Brain microvascular endothelial cell (primary cell): Measurements from ENCODE around the gene TJP1.
"Not testable (repeated sequence)": the region's sequence is repeated elsewhere in the genome, so short reads cannot be mapped to it uniquely, and the experiment has no call there.

Experiments
- DNase-seq: peaks from one replicate; pipeline ENCODE4 v3.0.0-alpha.2; 2020
- H3K27ac ChIP-seq: fragments of 250-450 bp; sonication (Bioruptor Pico); 2 replicates; pipeline ENCODE4 v1.5.1; 2020; ENCODE audit warnings: mild to moderate bottlenecking, moderate library complexity
- H3K27me3 ChIP-seq: fragments of 250-450 bp; sonication (Bioruptor Pico); replicated peaks from 2 replicates; pipeline ENCODE4 v1.5.1; 2020; ENCODE audit warnings: mild to moderate bottlenecking
- H3K36me3 ChIP-seq: fragments of 250-450 bp; sonication (Bioruptor Pico); replicated peaks from 2 replicates; pipeline ENCODE4 v1.5.1; 2020; ENCODE audit warnings: mild to moderate bottlenecking
- H3K4me3 ChIP-seq: 2 replicates; pipeline ENCODE4 v1.5.1; 2011; ENCODE audit warnings: low read depth, mild to moderate bottlenecking, control low read depth, low read length, moderate library complexity
- CTCF ChIP-seq: IDR thresholded peaks from 2 replicates; pipeline ENCODE4 v1.5.1; 2011; ENCODE audit warnings: low read depth, mild to moderate bottlenecking, moderate library complexity, low read length, control low read depth, inconsistent platforms; ENCODE audit errors: missing control alignments
- in situ Hi-C: cut with HindIII; loops from 2 replicates; pipeline ENCODE4 v1.10.0; 2017; ENCODE audit warnings: low sequenced_read_pairs, low pct_ligation_motif_present

The TJP1 gene

GRCh38 chr15:29822684-29823459, 604 bp upstream of the TJP1 start:
- Histone ChIP-seq H3K27ac (peak overlapping the region; percentile 94), H3K36me3 (no peaks in the 10 kb centered on the region), H3K4me3 (peak overlapping the region; percentile 67), H3K27me3 (no peaks in the 10 kb centered on the region)
- TF ChIP-seq CTCF, result no peak
- in situ Hi-C loops, result no loop called here
- DNase-seq, result peak; percentile 87

DNA sequence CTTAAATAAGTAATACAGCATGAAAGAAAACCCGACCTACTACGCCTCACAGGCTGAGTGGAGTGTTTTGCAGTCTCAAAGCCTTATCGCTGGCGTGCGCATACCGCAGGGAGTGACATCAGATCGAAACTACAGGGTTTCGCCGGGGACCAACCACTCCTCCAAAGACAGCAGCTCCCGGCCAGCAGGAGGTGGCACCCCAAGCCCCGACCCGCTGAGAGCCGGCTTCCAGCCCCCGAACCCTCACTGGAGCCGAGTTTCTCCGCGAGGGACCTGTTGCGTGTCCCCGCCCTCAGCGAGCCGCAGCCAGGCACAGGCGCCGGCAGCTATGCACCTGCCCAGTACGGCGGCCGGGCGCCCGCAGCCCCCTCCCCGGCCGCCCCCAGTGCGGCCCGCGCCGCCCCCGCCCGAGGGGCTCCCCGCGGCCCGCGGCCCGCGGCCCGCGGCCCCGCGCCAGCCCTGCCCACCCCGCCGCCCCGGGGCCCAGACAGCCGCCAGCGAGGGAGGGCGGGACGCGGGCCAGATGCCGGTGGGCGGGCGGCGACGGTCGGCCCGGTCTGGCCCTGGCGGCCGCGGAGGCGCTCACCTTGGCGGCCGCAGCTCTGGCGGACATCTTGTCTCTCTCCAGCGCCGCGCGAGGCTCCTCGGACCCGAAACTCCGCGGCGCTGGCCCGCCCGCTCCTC, 710 bp downstream of the TJP1 start:
- Histone ChIP-seq H3K27me3 (no peaks in the 10 kb centered on the region), H3K4me3 (peak overlapping the region; percentile 79), H3K27ac (peak overlapping the region; percentile 94), H3K36me3 (no peaks in the 10 kb centered on the region)
- in situ Hi-C loops, result no loop called here
- peak; percentile 88 for DNase-seq
- peak; percentile 62 for TF ChIP-seq CTCF

DNA sequence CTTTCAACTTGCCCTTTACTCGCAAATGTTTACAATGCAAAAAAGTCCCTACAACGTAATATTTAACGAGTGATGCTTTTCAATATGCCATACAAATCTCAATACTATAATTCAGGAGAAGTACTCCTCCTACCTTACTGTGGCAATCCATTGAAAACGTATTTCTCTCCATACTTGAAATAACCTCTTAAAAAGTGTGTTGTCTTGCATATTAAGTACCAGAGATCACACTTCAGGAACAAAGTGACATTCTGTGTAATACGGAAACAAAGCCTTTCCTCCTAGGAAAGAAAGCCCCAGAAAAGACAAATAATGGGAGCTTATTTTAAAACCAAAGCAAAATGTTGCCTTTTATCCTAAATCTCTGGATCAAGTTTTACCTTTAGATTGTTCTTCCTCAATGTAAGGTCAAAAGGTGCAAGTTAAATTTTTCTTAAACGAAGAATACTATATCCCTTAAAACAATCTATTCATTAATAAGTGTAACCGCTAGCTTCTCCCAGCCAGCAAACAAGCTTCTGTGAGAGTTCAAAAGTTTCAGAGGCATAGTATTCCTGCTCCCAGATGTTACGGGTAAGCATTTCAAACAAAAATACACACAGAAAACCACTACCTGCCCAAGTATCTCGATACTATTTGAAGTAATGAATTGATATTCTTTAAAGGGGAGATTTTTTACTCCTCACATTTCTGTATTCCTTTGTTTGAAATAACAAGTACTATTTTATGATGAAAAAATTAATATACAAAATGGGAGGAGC, 1.7 kb downstream of the TJP1 start:
- no peaks in the 10 kb centered on the region for H3K36me3 ChIP-seq
- TF ChIP-seq CTCF, result no peak
- no peaks in the 10 kb centered on the region for H3K27me3 ChIP-seq
- H3K27ac ChIP-seq, result peak overlapping the region; percentile 94
- in situ Hi-C loops, result no loop called here
- DNase-seq, result no peak
- H3K4me3 ChIP-seq, result peak overlapping the region; percentile 79

DNA sequence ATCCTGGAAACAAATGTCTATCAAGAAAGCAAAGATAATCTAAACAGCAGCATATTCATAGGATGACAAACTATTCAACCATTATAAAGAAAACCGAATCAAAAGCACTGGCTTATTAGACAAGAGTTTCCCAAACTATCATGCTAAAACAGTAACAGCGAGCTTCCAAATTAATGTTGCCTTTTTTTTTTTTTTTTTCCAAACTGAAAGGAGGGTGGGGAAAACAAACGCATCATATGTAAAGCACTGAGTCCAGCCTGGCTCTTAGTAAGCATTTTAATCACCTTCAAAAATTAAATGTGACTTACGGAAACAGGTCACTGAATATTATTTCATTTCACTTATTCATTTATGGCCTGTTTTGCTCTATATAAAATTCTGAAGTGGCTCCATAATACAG, 2.3 kb downstream of the TJP1 start:
- in situ Hi-C loops, result no loop called here
- Histone ChIP-seq H3K27me3 (no peaks in the 10 kb centered on the region), H3K27ac (peak overlapping the region; percentile 94), H3K4me3 (peak overlapping the region; percentile 79), H3K36me3 (no peaks in the 10 kb centered on the region)
- DNase-seq, result no peak
- no peak for TF ChIP-seq CTCF

DNA sequence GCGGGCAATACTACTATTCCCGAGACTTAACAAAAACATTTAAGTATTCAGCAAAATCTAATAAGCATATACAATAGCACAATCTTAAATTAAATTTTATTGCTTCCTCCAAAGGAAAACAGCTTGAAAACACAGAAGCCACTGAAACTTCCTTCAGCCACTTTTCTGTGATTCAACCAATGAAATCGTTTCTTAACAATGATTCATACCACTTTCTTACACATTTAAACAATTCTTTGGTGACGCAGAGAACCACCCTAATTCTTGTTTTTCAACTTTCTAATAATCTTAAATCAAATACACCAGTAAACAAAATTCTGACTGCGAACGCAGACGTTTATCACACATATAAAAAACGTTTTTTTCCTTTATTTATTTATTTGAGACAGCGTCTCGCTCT, 4.1 kb downstream of the TJP1 start:
- H3K4me3 ChIP-seq, result no peak overlapping the region
- H3K27ac ChIP-seq, result no peak overlapping the region
- TF ChIP-seq CTCF, result no peak
- no peaks in the 10 kb centered on the region for H3K36me3 ChIP-seq
- H3K27me3 ChIP-seq, result no peaks in the 10 kb centered on the region
- in situ Hi-C loops, result no loop called here
- no peak for DNase-seq

- H3K4me3 ChIP-seq, H3K27me3 ChIP-seq, H3K27ac ChIP-seq, H3K36me3 ChIP-seq, DNase-seq, in situ Hi-C loops: not testable (repeated sequence)
Observed at GRCh38 chr15:29817455-29817854, 4.8 kb downstream of the TJP1 start.
